ENCODE measurements around the gene PDIK1L. TPM values are rescaled to one million over a fixed set of nuclear protein-coding genes. Genes with fewer than 3 reads are reported as not detected.
A peak's percentile ranks its signal among the peaks of the same experiment; 100 is the strongest.
"Not testable (repeated sequence)": the region's sequence is repeated elsewhere in the genome, so short reads cannot be mapped to it uniquely, and the experiment has no call there.

Gene PDIK1L
- total RNA-seq, 1 donor from 2014 or later = 11.7 TPM

GRCh38 chr1:26090893-26091292 is 20.7 kb upstream of the PDIK1L start:
- DNase-seq = no peak

GRCh38 chr1:26092422-26092821 is 19.2 kb upstream of the PDIK1L start:
- no peak for DNase-seq

- not testable (repeated sequence) for DNase-seq
Measured at GRCh38 chr1:26093569-26093968, 18.1 kb upstream of the PDIK1L start.

GRCh38 chr1:26094076-26094669 is 17.5 kb upstream of the PDIK1L start:
- peak; percentile 72 for DNase-seq

GRCh38 chr1:26094677-26095383 is 16.8 kb upstream of the PDIK1L start:
- peak; percentile 30 for DNase-seq

- DNase-seq = no peak
Measured at GRCh38 chr1:26096471-26096870, 15.2 kb upstream of the PDIK1L start.

- no peak for DNase-seq
Measured at GRCh38 chr1:26097696-26098095, 13.9 kb upstream of the PDIK1L start.

- no peak for DNase-seq
Measured at GRCh38 chr1:26098602-26099001, 13.0 kb upstream of the PDIK1L start.

- DNase-seq = no peak
Measured at GRCh38 chr1:26099780-26100179, 11.8 kb upstream of the PDIK1L start.

GRCh38 chr1:26100204-26100603 is 11.4 kb upstream of the PDIK1L start:
- peak; percentile 62 for DNase-seq

- DNase-seq = no peak
Measured at GRCh38 chr1:26102119-26102518, 9.5 kb upstream of the PDIK1L start.

- no peak for DNase-seq
Measured at GRCh38 chr1:26102526-26102925, 9.1 kb upstream of the PDIK1L start.

- DNase-seq = not testable (repeated sequence)
Measured at GRCh38 chr1:26105226-26105548, 6.4 kb upstream of the PDIK1L start.

- no peak for DNase-seq
Measured at GRCh38 chr1:26109229-26110164, 2.1 kb upstream of the PDIK1L start.

- peak; percentile 82 for DNase-seq
Measured at GRCh38 chr1:26110731-26111529, 694 bp upstream of the PDIK1L start.

- DNase-seq = no peak
Measured at GRCh38 chr1:26112407-26112775, 767 bp downstream of the PDIK1L start.

- DNase-seq = no peak
Measured at GRCh38 chr1:26114165-26114927, 2.7 kb downstream of the PDIK1L start.

GRCh38 chr1:26119892-26120608 is 8.4 kb downstream of the PDIK1L start:
- DNase-seq = no peak

- no peak for DNase-seq
Measured at GRCh38 chr1:26121854-26122773, 10.5 kb downstream of the PDIK1L start.

Measured in tongue (tissue), 2 donors.